PFSK-1 (cell line): Measurements from ENCODE around the gene METTL6.

Experiments used
- FOXP2 ChIP-seq: optimal IDR thresholded peaks from 2 replicates; pipeline ENCODE3; 2011; ENCODE audit warnings: borderline replicate concordance, control low read depth, inconsistent platforms; ENCODE audit not compliant: insufficient read depth; ENCODE audit errors: extremely low read length, extremely low read depth
- POLR2AphosphoS5 ChIP-seq: IDR thresholded peaks from 2 replicates; pipeline ENCODE4 v1.6.1; 2012; ENCODE audit warnings: low read depth, mild to moderate bottlenecking, control low read depth, low read length, moderate library complexity
- SIN3A ChIP-seq: IDR thresholded peaks from 2 replicates; pipeline ENCODE4 v1.6.1; 2012; ENCODE audit warnings: mild to moderate bottlenecking, low read length, moderate library complexity, borderline replicate concordance; ENCODE audit not compliant: insufficient read depth
- TAF1 ChIP-seq: IDR thresholded peaks from 2 replicates; pipeline ENCODE4 v1.6.1; 2012; ENCODE audit warnings: low read length, control low read depth, borderline replicate concordance; ENCODE audit not compliant: insufficient read depth
- TF ChIP-seq, protein P1 (sequence below), 2 experiments: IDR thresholded peaks; 2 replicates each; pipeline versions ENCODE4 v1.6.1 to v1.8.0; 2011 to 2012; ENCODE audit warnings: low read depth in 2 of 2, low read length in 2 of 2, control low read depth in 1 of 2, inconsistent platforms in 1 of 2, mild to moderate bottlenecking in 1 of 2, moderate library complexity in 1 of 2; ENCODE audit not compliant: insufficient read depth in 1 of 2

DNA sequence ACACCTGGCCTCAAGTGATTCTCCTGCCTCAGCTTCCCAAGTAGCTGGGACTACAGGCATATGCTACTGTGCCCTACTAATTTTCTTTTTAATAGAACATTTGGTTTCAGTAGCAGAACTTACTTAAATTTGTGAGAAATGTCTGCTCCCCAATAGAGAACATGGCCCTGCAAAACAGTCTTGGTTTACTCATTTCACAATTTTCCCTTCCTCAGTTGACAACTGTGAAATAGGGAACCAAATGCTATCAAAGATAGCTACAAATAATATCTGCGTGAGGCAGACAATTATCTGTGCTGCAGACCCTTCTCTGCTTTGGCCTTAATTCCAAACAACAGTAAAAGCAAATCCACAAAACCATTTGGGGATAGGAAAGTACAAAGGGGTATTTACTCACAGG, 22.6 kb downstream of the METTL6 start:
- TF ChIP-seq, protein P1, sequence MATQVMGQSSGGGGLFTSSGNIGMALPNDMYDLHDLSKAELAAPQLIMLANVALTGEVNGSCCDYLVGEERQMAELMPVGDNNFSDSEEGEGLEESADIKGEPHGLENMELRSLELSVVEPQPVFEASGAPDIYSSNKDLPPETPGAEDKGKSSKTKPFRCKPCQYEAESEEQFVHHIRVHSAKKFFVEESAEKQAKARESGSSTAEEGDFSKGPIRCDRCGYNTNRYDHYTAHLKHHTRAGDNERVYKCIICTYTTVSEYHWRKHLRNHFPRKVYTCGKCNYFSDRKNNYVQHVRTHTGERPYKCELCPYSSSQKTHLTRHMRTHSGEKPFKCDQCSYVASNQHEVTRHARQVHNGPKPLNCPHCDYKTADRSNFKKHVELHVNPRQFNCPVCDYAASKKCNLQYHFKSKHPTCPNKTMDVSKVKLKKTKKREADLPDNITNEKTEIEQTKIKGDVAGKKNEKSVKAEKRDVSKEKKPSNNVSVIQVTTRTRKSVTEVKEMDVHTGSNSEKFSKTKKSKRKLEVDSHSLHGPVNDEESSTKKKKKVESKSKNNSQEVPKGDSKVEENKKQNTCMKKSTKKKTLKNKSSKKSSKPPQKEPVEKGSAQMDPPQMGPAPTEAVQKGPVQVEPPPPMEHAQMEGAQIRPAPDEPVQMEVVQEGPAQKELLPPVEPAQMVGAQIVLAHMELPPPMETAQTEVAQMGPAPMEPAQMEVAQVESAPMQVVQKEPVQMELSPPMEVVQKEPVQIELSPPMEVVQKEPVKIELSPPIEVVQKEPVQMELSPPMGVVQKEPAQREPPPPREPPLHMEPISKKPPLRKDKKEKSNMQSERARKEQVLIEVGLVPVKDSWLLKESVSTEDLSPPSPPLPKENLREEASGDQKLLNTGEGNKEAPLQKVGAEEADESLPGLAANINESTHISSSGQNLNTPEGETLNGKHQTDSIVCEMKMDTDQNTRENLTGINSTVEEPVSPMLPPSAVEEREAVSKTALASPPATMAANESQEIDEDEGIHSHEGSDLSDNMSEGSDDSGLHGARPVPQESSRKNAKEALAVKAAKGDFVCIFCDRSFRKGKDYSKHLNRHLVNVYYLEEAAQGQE (IDR thresholded peaks at IDR 0.05; ENCODE audit: insufficient read depth in 1 of 2, low read depth in 2 of 2, low read length in 2 of 2) = no peak
- TF ChIP-seq SIN3A = no peak
- TF ChIP-seq POLR2AphosphoS5 = no peak
- no peak for TF ChIP-seq TAF1
- no peak for TF ChIP-seq FOXP2
